ENCODE measurements around the gene TMEM123.

The TMEM123 gene

DNA sequence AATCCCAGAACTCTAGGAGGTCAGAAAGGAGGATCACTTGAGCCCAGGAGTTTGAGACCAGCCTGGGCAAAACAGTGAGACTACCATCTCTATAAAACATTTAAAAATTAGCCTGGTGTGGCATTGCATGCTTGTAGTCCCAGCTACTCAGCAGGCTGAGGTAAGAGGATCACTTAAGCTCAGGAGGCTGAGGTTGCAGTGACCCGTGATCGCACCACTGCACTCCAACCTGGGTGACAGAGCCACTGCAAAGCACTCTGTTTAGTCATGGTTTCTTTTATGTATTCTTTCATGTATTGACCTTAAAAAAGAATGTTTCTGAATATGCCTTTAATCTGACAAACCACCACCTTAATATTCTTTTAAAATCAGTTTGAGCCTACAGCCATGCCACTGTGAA lies 53.4 kb downstream of the TMEM123 start:
- TF ChIP-seq, protein P1, sequence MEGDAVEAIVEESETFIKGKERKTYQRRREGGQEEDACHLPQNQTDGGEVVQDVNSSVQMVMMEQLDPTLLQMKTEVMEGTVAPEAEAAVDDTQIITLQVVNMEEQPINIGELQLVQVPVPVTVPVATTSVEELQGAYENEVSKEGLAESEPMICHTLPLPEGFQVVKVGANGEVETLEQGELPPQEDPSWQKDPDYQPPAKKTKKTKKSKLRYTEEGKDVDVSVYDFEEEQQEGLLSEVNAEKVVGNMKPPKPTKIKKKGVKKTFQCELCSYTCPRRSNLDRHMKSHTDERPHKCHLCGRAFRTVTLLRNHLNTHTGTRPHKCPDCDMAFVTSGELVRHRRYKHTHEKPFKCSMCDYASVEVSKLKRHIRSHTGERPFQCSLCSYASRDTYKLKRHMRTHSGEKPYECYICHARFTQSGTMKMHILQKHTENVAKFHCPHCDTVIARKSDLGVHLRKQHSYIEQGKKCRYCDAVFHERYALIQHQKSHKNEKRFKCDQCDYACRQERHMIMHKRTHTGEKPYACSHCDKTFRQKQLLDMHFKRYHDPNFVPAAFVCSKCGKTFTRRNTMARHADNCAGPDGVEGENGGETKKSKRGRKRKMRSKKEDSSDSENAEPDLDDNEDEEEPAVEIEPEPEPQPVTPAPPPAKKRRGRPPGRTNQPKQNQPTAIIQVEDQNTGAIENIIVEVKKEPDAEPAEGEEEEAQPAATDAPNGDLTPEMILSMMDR (IDR thresholded peaks at IDR 0.05): no peak
- Mint-ChIP-seq H3K36me3 (ENCODE audit: low read depth) (peaks cover 72% of the 10 kb centered on the region), H3K27me3 (ENCODE audit: low read depth, poor library complexity) (no peaks in the 10 kb centered on the region), H3K4me1 (peaks cover 6% of the 10 kb centered on the region), H3K4me3 (no peak overlapping the region), H3K9me3 (no peaks in the 10 kb centered on the region), H3K27ac (peak overlapping the region; percentile 51)
- no peak for DNase-seq

DNA sequence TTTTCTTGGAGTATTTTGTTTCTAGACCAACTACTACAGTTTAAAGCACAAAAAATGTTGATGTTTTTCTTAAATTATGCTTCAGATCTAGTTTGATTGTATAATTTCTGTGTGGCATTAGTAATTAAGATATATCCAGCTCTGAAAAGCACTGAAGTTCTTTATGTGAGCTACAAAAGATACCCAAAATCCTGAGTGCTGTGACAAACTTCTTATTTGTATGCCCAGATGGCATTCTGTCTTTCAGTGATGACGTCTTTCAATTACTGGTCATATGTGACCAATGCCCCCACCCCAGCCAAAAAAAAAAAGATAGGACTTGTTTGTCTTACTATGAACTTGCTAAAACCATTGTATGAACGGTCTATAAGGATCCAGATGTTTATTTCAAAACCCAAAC lies 54.3 kb downstream of the TMEM123 start:
- Mint-ChIP-seq H3K4me3 (no peak overlapping the region), H3K4me1 (no peaks in the 10 kb centered on the region), H3K36me3 (ENCODE audit: low read depth) (peaks cover 69% of the 10 kb centered on the region), H3K9me3 (no peaks in the 10 kb centered on the region), H3K27ac (peak overlapping the region; percentile 15), H3K27me3 (ENCODE audit: low read depth, poor library complexity) (no peaks in the 10 kb centered on the region)
- TF ChIP-seq, protein P1 (IDR thresholded peaks at IDR 0.05): no peak
- DNase-seq: no peak

DNA sequence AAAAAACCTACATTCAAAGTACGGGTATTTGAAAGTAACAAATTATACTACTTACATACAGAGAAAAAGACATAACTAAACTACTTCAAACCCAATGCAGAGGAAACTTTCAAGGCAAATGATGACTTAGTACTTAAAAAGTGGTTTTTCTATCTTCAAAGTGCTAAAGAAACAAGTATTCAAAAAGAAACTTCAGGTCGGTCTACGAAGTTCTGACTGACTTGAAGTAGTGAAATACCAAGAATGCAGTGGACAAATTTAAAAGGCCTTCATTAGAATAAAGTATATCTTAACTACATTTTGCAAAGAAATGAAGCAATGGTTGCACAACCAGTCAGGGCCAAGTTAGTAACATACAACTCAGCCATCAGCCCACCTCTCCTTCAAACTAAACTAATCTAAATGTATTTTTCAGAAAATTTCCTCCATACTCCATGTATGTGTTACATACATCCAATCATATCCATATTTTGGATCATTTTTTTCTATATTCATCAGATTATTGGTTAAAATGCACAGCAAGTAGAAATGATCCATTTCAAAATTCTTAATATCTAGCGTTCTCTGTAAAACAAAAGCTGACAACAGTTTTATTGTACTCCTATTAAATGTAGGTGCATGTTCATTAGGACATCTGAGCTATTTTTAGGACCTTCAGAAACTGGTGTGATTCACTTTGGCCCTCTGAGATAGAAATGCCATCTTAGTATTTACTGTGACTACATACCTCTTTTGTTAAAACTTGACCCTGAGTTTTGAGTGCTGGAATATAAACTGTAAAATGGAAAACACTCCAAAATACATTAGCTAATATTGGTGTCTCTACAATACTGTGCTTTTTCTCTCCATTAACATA lies 55.6 kb downstream of the TMEM123 start:
- DNase-seq: no peak
- H3K9me3 Mint-ChIP-seq: no peaks in the 10 kb centered on the region
- H3K27ac Mint-ChIP-seq: no peak overlapping the region
- TF ChIP-seq, protein P1 (IDR thresholded peaks at IDR 0.05): no peak
- H3K36me3 Mint-ChIP-seq (ENCODE audit: low read depth): peaks cover 66% of the 10 kb centered on the region
- H3K4me1 Mint-ChIP-seq: no peaks in the 10 kb centered on the region
- no peak overlapping the region for H3K4me3 Mint-ChIP-seq
- H3K27me3 Mint-ChIP-seq (ENCODE audit: low read depth, poor library complexity): no peaks in the 10 kb centered on the region

DNA sequence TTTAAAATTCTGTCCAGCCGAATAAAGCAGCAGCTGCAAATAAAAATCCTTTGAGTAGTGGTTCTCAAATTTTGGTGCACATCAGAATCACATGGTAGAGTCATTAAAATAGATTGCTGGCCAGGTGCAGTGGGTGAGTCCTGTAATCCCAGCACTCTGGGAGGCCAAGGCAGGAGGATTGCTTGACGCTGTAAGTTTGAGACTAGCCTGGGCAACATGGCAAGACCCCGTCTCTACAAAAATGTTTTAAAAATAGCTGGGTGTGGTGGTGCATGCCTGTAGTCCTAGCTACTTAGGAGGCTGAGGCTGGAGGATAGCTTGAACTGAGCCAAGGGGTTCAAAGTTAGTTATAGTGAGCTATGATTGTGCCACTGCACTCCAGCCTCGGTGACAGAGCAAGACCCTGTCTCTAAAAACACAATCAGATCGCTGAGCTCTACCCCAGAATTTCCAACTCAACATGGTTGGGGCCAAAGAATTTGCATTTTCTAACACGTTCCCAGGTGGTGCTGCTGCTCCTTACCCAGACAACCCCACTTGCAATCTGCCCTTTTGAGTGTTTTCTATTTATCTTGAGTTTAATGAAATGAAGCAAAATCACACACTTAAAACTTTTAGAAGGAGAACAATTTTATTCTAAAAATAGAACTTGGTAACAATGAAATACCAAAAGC lies 56.7 kb downstream of the TMEM123 start:
- no peak overlapping the region for H3K27ac Mint-ChIP-seq
- peaks cover 57% of the 10 kb centered on the region for H3K36me3 Mint-ChIP-seq (ENCODE audit: low read depth)
- no peak for DNase-seq
- no peaks in the 10 kb centered on the region for H3K4me1 Mint-ChIP-seq
- H3K27me3 Mint-ChIP-seq (ENCODE audit: low read depth, poor library complexity): no peaks in the 10 kb centered on the region
- H3K4me3 Mint-ChIP-seq: no peak overlapping the region
- TF ChIP-seq, protein P1 (IDR thresholded peaks at IDR 0.05): no peak
- no peaks in the 10 kb centered on the region for H3K9me3 Mint-ChIP-seq

DNA sequence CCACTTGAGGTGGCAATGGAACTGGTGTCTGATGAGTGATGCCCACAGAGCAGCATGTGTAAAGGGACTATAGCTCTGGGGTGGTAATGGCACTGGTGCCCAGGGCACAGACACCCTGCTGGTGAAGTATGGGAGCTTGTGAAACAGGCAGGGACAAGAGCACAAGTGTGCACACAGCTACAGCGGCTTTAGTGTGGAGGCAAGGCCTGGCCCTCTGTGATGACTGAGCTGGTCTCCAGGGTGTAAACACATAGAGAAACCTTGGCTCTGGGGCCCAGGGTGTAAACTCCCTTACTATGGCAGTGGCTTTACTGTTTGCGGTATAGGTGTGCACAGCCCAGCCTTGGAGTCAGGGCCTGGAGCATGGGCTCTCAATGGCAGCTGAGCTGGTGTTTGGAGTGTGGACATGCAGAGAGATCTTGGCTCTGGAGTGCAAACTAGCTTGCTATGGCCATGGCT lies 59.3 kb downstream of the TMEM123 start:
- H3K27ac Mint-ChIP-seq: peak overlapping the region; percentile 88

More for the DNA sequence above, 59.3 kb downstream of the TMEM123 start:
- Mint-ChIP-seq H3K4me1 (no peaks in the 10 kb centered on the region), H3K9me3 (no peaks in the 10 kb centered on the region), H3K4me3 (no peak overlapping the region), H3K27me3 (ENCODE audit: low read depth, poor library complexity) (no peaks in the 10 kb centered on the region), H3K36me3 (ENCODE audit: low read depth) (peaks cover 63% of the 10 kb centered on the region)
- no peak for DNase-seq
- TF ChIP-seq, protein P1 (IDR thresholded peaks at IDR 0.05): no peak
